NCI-H2171 (cell line): ENCODE data around the gene TMEM203.

Source experiments
- DNase-seq: peaks from one replicate; lab custom pipeline; 2025; lab: John Stamatoyannopoulos, UW

Gene TMEM203

DNA sequence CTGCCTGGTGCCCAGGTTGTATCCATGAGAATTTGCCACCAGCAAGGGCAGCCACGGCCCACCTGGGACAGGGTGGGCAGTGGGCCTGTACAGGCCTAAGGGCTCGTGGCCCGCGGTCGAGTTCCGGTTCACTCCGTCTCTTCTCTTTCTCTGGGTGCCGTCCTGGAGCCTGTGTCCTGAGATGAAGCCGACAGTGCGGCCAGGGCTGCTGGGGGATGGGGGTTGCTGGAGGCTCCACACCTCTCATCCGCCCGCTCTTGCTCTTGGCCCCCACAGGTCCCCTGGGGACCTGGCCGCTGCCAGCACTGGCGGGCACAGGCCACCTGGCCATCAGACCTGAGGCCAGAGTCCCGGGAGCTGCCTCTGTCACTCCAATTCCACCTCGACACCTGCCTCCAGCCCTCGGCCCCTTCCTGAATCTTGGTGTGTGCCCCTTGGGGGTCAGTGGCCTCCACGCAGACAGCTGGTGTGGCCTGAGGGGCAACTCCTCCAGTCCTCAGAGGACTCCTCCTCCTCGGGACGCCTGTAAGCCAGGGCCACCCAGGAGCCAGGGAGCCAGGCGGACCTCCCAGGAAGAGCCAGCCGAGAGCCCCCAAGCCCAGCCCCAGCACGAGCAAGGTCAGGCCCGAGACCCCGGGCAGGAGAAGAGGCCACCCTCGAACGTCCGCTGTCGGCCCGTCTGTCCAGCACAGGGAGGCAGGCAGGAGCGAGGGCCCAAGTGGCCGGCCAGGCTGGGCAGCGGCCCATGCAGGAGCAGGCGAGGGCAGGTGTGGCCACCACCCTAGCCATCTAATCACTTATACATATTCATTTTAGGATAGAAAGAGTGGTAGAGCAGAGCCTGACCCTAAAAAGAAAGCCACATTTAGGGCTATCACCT is 40.8 kb downstream of the TMEM203 start:
- no peak for DNase-seq

DNA sequence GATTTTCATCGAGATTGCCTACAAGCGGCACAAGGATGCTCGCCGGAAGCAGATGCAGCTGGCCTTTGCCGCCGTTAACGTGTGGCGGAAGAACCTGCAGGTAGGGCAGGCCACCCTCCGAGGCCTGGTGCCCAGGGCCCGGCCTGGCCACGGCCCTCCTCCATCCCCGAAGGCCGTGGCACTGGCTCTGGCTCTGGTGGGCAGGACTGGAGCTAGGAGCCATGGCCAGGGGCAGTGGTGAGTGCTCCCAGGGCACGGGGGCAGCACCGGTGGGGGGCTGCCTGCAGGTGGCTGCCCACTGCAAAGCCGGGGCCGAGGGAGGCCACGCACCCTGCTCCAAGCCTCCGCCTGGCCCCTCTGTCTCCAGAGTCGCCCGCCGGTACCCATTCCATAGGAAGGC is 41.6 kb downstream of the TMEM203 start:
- DNase-seq: no peak

DNA sequence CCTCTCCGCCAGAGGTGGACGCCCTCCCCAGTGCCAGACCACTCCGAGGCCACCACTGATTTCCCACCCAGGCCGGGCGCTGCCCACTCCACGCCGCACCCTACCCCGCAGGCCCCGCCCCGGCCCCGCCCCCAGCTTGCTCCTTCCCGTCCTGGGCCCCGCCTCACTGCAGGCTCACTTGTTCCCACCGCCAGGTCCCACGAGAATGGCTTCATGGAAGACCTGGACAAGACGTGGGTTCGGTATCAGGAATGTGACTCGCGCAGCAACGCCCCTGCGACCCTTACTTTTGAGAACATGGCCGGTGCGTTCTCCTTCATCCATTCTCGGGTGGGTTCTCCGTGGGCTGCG is 42.1 kb downstream of the TMEM203 start:
- no peak for DNase-seq

DNA sequence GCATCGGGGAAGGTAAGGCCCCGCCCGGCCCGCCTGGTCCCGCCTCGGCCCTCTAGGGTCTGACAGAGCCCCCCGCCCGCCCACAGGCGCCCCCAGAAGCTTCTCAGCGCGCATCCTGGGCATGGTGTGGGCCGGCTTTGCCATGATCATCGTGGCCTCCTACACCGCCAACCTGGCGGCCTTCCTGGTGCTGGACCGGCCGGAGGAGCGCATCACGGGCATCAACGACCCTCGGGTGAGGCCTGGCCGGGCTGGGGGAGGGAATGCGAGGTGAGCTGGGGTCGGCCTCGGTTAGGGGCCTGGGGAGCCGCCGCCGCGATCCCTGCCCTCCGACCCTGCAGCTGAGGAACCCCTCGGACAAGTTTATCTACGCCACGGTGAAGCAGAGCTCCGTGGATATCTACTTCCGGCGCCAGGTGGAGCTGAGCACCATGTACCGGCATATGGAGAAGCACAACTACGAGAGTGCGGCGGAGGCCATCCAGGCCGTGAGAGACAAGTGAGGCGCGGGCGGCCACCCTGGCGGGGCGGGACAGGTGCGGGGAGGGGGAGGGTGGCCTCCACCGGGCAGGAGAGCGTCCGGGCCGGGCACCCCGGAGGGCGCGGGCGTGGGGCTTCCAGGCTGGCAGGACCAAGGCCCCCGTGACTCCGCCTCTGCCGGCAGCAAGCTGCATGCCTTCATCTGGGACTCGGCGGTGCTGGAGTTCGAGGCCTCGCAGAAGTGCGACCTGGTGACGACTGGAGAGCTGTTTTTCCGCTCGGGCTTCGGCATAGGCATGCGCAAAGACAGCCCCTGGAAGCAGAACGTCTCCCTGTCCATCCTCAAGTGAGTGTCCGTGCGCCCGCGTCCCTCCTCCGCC is 42.7 kb downstream of the TMEM203 start:
- DNase-seq: peak; percentile 63

DNA sequence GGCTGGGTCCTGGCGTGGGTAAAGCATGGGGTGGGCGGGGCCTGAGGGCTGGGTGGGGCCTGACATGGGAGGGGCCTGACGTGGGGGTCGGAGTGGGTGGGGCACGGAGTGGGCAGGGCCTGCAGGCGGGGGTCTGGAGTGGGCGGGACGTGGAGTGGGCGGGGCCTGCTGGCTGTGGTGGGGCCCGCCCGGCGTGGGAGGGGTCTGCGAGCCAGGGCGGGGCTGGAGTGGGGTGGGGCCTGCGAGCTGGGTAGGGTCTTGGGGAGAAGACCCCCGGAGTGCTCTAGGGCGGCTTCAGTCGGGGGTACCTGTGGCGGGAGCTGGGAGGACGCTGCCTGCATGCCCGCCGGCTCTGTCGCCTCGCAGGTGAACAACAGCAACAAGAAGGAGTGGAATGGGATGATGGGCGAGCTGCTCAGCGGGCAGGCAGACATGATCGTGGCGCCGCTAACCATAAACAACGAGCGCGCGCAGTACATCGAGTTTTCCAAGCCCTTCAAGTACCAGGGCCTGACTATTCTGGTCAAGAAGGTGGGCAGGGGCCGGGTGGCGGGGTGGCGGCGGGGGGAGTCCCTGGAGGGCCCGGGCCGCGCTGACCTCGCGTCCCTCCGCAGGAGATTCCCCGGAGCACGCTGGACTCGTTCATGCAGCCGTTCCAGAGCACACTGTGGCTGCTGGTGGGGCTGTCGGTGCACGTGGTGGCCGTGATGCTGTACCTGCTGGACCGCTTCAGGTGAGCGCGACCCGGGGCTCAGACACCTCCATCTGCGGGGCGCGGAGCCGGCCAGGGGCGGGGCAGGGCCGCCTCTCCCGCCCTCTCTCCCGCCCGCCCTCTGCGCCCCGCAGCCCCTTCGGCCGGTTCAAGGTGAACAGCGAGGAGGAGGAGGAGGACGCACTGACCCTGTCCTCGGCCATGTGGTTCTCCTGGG is 43.6 kb downstream of the TMEM203 start:
- no peak for DNase-seq

DNA sequence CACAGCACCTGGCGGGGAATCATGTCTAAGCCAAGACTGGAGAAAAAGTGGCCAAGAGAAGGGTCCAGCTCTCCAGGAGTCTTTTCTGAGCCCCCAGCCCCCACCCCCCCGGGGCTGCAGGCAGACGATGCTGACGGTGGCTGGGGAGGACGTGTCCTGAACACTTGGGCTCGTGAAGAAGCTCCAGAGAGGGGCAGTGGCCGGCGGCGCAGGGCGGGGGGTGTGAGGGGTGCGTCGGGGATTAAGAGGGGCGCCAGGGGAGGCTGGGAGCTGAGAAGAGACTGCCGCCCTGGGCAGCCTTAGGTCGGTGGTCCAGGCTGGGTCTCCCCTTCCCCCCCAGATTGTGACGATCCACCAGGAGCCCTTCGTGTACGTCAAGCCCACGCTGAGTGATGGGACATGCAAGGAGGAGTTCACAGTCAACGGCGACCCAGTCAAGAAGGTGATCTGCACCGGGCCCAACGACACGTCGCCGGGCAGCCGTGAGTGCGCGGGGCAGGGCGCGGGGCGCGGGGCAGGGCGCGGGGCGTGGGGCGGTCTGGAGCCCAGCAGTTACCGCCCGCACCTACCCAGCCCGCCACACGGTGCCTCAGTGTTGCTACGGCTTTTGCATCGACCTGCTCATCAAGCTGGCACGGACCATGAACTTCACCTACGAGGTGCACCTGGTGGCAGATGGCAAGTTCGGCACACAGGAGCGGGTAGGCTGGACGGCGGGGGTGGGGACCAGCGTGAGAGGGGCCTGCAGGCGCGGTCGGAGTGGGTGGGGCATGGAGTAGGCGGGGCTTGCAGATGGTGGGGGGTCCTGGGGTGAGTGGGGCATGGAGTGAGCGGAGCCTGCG is 44.5 kb downstream of the TMEM203 start:
- peak; percentile 99 for DNase-seq

DNA sequence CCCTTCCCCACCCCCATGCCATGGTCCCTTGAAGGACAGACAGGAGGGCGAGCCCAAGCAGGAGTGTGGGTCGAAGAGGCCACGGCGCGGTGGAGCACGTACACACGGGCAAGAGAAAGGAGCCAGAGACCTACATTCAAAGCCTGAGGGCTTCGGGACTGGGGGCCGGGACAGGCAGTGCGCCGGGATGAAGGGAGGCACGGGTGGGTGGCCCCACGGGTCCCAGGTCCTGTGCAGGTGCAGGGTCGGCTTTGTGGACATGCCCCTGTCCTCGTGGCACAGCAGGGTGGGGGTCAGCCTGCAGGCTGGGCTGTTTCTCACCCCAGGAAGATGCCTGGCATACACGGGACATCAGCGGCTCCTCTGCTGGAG is 45.4 kb downstream of the TMEM203 start:
- DNase-seq: no peak

DNA sequence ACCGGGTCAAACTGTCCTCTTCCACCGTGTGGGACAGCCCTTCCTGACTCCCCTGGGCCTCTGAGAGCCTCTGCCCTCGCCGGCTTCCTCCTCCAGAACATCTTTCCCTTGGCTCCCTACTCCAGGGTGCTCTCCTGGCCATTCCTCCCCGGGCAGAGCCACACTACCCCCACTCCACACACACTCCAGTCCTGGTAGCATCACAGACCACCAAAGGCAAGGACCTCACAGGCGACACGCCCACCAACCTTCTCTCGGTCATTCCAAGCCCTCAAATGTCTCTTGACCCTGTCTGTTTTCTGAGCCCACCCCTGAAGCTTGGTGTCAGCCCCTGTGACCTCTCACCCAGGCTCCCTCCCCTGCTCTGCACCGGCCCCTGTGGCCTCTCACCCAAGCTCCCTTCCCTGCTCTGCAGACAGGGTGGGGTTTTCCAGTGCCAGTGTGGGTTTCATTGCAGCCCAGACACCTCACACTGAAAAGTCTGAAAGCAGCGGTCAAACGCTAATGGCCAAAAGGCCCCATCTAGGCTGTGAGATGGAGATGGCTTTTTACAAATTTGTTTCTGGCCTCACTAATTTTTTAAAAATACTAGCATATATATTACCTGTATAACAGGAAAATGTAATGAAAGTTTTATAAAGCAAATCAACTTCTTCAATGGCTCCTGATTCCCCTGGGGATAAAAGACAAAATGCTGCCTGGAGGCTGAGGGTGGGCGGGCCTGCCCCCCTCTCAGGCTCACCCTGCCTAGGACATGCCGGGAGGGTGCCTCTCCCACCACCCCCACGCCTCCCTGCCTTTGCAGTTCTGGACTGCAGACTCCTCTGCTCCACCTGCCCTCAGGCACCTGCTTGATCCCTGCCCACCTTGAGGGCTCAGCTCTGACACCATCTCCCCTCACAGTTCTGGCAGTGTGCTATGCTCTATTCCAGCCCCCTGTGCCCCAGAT is 46.1 kb downstream of the TMEM203 start:
- no peak for DNase-seq

DNA sequence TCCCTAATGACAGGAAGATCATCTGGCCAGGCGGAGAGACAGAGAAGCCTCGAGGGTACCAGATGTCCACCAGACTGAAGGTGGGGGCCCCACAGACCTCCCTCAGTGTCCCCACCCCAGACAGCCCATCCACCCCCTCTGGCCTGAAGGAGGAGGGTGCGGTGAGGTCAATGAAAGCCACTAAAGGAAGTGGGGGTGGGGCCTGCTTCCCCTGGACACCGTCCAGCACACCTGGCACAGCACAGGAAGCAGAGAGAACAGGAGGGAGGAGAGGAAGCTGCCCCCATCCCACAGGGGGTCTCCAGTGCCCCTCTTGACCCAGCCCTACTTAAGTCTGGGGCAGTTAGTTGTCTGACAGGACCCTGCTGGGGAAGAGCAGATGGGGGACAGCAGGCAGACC is 46.8 kb downstream of the TMEM203 start:
- no peak for DNase-seq

DNA sequence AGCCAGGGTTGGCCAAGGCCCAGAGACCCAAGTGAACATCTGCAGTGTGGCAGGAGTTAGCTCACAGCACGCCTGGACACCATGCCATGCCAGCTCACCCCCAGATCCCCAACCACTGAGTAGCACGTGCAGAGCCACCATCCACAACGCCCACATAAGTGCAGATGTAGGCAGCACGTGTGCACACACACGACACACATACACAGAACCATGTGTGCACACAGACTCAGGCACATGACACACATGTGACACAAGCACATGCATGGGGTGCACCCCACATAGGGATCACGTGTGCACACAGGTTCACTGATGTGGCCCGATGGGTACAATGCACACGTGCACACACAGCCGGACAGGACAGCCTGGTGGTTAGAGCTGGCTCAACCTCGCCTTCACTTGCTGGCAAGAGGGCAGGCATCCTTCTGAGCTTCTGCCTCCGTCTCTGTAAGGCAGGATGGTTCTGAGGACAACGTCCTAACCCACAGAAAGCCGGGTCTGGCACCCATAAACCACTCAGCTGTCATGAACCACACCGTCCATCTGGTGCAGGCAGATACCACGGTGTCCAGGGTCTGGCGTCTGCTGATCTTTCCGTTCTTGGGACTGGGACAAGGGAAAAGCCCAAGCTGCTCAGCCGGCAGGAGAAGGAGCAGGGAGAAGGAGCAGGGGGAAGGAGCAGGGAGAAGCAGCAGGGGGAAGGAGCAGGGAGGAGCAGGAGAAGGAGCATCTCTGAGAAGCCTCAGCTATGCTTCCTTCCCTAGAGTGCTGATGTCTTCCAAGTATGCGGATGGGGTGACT is 47.6 kb downstream of the TMEM203 start:
- no peak for DNase-seq

DNA sequence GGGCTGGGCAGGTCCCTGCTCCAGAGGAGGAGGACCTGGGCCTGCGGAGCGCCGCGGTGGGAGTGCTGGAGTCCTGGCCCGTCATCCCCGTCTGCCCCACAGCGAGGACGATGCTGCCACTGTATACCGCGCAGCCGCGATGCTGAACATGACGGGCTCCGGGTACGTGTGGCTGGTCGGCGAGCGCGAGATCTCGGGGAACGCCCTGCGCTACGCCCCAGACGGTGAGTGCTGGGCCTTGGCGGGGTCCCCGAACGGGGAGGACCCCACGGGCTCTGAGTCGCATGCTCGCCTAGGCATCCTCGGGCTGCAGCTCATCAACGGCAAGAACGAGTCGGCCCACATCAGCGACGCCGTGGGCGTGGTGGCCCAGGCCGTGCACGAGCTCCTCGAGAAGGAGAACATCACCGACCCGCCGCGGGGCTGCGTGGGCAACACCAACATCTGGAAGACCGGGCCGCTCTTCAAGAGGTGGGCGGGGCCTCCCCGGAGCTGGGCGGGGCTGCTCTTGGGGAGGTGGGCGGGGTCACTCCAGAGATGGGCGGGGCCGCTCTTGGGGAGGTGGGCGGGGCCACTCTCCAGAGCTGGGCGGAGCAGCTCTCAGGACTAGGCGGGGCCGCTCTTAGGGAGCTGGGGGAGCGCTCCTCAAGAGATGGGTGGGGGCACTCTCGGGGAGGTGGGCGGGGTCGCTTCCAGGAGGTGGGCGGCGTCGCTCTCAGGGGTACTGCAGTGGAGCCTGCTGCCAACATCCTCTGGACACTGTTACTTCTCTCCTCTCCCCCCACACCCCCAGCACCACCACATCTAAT is 48.7 kb downstream of the TMEM203 start:
- DNase-seq: no peak
